Fibroblast of villous mesenchyme (primary cell): ENCODE data around the gene SETD3. TPM values are rescaled to one million over a fixed set of nuclear protein-coding genes. Genes with fewer than 3 reads are reported as not detected.

Source experiments
- DNase-seq: peaks from one replicate; pipeline ENCODE4 v3.0.0-alpha.2; 2010; ENCODE audit warnings: low read depth
- H3K4me3 ChIP-seq: 2 replicates; pipeline ENCODE4 v1.5.1; 2011; ENCODE audit warnings: low read depth, mild to moderate bottlenecking, low read length
- total RNA-seq: library from RNA; depleted of rRNA; stranded (reverse); fragments of >200 nt; gene quantifications from 2 replicates; pipeline ENCODE4 v1.2.3, GENCODE V29; 2012
- TF ChIP-seq, protein P1 (sequence below): IDR thresholded peaks from 2 replicates; pipeline ENCODE4 v1.5.1; 2012; ENCODE audit warnings: low read depth, mild to moderate bottlenecking, low read length; ENCODE audit not compliant: insufficient read depth

Gene SETD3
- total RNA-seq, 1 donor, result 57.0 TPM

DNA sequence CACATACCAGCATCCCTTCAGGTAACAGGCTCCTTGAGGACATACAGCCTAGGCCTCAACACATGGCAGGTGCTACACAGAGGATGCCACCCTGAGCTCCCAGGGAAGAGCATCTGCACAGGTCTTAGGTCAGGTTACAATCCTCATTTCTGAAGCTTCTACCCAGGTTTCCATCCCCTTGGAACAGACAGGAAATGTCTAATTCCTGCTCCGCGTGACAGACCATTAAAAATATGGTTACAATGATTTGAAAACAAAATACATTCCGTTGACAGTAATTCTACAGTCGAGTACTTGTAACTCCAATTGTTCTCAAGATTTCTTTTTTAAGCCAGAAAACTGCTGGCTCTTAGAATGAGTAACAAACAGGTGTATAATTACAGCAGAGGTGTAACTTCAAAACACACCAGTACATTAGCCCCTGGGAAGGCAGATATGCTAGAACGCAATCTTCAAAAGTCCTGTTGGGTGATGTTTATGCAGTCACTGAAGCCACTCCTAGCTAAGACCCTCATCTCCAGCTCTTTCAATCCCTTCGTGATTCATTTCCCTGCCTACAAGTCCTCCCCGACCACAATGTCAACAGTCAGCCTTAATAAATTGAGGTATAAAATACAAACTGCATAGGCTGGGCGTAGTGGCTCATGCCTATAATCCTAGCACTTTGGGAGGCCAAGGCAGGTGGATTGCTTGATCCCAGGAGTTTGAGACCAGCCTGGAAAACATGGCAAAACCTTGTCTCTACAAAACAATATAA, 11.6 kb downstream of the SETD3 start:
- DNase-seq, result no peak
- TF ChIP-seq, protein P1, sequence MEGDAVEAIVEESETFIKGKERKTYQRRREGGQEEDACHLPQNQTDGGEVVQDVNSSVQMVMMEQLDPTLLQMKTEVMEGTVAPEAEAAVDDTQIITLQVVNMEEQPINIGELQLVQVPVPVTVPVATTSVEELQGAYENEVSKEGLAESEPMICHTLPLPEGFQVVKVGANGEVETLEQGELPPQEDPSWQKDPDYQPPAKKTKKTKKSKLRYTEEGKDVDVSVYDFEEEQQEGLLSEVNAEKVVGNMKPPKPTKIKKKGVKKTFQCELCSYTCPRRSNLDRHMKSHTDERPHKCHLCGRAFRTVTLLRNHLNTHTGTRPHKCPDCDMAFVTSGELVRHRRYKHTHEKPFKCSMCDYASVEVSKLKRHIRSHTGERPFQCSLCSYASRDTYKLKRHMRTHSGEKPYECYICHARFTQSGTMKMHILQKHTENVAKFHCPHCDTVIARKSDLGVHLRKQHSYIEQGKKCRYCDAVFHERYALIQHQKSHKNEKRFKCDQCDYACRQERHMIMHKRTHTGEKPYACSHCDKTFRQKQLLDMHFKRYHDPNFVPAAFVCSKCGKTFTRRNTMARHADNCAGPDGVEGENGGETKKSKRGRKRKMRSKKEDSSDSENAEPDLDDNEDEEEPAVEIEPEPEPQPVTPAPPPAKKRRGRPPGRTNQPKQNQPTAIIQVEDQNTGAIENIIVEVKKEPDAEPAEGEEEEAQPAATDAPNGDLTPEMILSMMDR, result no peak
- H3K4me3 ChIP-seq, result no peak overlapping the region

GRCh38 chr14:99468081-99468480, 12.6 kb downstream of the SETD3 start:
- TF ChIP-seq, protein P1, result no peak
- H3K4me3 ChIP-seq, result no peak overlapping the region
- no peak for DNase-seq

GRCh38 chr14:99467336-99468078, 13.2 kb downstream of the SETD3 start:
- TF ChIP-seq, protein P1, result no peak
- peak; percentile 23 for DNase-seq
- no peak overlapping the region for H3K4me3 ChIP-seq

- DNase-seq, result no peak
- TF ChIP-seq, protein P1, result no peak
- no peak overlapping the region for H3K4me3 ChIP-seq
Observed at GRCh38 chr14:99466758-99467157, 13.9 kb downstream of the SETD3 start.

DNA sequence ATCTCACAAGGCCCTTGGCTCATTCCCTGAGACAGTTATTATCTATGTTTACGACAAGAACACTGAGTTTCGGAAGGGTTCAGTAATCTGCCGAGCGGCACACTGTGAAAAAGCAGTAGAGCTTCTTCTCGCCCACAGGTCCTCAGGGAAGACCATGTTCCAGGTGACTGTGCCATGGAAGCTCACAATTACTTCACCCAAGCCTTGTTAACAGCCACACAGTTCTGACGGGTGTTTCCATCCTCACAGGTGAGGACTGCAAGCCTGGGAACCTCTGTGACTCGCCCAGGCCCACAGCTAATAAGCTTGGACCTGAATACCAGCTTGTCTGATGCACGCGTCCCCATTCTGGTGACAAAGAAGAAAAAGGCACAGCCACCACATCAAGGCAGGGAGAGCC, 15.4 kb downstream of the SETD3 start:
- TF ChIP-seq, protein P1, result no peak
- H3K4me3 ChIP-seq, result no peak overlapping the region
- no peak for DNase-seq

DNA sequence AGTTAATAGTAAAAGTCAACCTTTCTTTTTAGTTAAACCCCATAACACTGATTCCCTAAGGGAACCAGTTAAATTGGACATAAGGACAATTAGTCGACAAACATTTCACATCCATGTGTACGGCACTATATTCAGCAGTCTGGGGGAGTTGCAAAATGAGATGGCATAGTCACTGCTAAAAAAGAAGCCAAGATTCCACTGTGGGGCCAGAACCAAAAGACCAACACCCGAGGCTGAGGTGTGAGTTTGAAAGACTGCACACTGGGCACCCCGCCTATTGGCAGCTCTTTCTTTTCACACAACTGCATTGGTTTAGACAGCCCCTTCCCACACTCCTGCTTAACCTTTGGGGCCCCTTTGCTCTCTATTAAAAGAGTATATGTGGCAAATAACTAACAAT, 16.7 kb downstream of the SETD3 start:
- DNase-seq, result no peak
- TF ChIP-seq, protein P1, result no peak
- no peak overlapping the region for H3K4me3 ChIP-seq
